ENCODE results near the gene MICAL3.

- no peak for TF ChIP-seq BHLHE40 (IDR thresholded peaks at IDR 0.05; ENCODE audit: borderline replicate concordance)
- TF ChIP-seq SP1 (IDR thresholded peaks at IDR 0.05) = no peak
These were observed 180.2 kb downstream of the MICAL3 start for GRCh38 chr22:17844150-17844549.
